UCSD-AML1 (cell line): ENCODE data around the gene ABCB11.
"Not testable (repeated sequence)": the region's sequence is repeated elsewhere in the genome, so short reads cannot be mapped to it uniquely, and the experiment has no call there.

ENCODE experiments used
- DNase-seq: peaks from one replicate; lab custom pipeline; 2025; ENCODE audit not compliant: unreplicated experiment; lab: John Stamatoyannopoulos, UW

The ABCB11 gene

GRCh38 chr2:168939918-168940317 is 91.2 kb downstream of the ABCB11 start:
- no peak for DNase-seq

GRCh38 chr2:168939061-168939460 is 92.1 kb downstream of the ABCB11 start:
- DNase-seq = no peak

GRCh38 chr2:168935810-168936581 is 95.1 kb downstream of the ABCB11 start:
- peak; percentile 61 for DNase-seq

- DNase-seq = no peak
Measured at GRCh38 chr2:168934826-168935225, 96.3 kb downstream of the ABCB11 start.

- DNase-seq = not testable (repeated sequence)
Measured at GRCh38 chr2:168932174-168932573, 99.0 kb downstream of the ABCB11 start.

GRCh38 chr2:168930242-168930641 is 100.9 kb downstream of the ABCB11 start:
- no peak for DNase-seq

GRCh38 chr2:168929031-168929430 is 102.1 kb downstream of the ABCB11 start:
- no peak for DNase-seq

GRCh38 chr2:168928113-168928831 is 102.9 kb downstream of the ABCB11 start:
- no peak for DNase-seq

GRCh38 chr2:168926621-168927386 is 104.3 kb downstream of the ABCB11 start:
- DNase-seq = no peak

- no peak for DNase-seq
Measured at GRCh38 chr2:168920504-168921157, 110.5 kb downstream of the ABCB11 start.

GRCh38 chr2:168916331-168916675 is 114.8 kb downstream of the ABCB11 start:
- DNase-seq = no peak

- DNase-seq = no peak
Measured at GRCh38 chr2:168915441-168916330, 115.4 kb downstream of the ABCB11 start.

GRCh38 chr2:168913495-168913894 is 117.6 kb downstream of the ABCB11 start:
- no peak for DNase-seq

GRCh38 chr2:168912901-168913369 is 118.2 kb downstream of the ABCB11 start:
- DNase-seq = no peak

- DNase-seq = no peak
Measured at GRCh38 chr2:168912466-168912865, 118.7 kb downstream of the ABCB11 start.

GRCh38 chr2:168910330-168910729 is 120.8 kb downstream of the ABCB11 start:
- DNase-seq = no peak

GRCh38 chr2:168907940-168908662 is 123.0 kb downstream of the ABCB11 start:
- DNase-seq = no peak

GRCh38 chr2:168904358-168904757 is 126.8 kb downstream of the ABCB11 start:
- DNase-seq = no peak

- no peak for DNase-seq
Measured at GRCh38 chr2:168903888-168904287, 127.2 kb downstream of the ABCB11 start.
